Stimulated activated CD8-positive, alpha-beta memory T cell treated with anti-CD3 and anti-CD28 coated beads, Interleukin-4, amount 100 ng/mL, for 4 hours (primary cell): ENCODE measurements around the gene SLC49A3.
"Not testable (repeated sequence)": the region's sequence is repeated elsewhere in the genome, so short reads cannot be mapped to it uniquely, and the experiment has no call there.

Source experiments
- DNase-seq, 2 donors: peaks; one replicate each; pipeline ENCODE4 v3.0.0-alpha.2; 2020; ENCODE audit warnings: low read depth in 2 of 2, low spot score in 1 of 2

Gene SLC49A3

GRCh38 chr4:703336-704197 is 14.6 kb upstream of the SLC49A3 start:
- DNase-seq, result no peak

- DNase-seq, result no peak
Measured at GRCh38 chr4:702618-703048, 13.7 kb upstream of the SLC49A3 start.

DNA sequence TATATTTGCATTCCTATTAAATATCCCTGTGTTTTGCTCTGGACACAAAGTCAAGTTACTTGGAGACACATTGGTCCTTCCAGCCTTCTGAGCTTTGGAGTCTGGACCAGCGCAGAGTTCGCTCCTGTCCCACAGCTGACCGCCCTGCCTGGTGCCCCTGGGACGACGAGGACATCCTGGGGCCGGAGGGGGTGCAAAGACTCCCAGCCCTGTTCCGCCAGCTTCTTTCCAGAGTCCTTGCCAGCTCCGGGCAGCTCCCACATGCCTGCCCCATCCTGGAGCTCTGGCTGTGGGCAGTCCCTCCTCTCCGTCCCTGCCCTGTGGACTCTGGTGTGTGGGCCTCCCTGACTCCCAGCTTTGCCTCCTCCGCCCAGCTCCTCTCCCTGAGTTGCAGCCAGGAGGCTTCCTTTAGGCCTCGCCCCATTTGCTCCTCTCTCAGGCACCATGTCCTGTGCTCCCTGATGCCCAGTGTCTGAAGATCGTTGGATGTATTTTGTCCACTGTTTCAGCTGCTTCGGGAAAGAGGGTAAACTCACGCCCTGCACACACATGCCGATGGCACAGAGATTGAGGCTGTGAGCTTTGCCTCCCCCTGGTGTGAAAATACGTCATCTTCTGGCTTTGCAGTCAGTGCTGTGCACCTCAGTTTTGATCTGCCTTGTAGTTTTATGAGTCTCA is 11.8 kb upstream of the SLC49A3 start:
- DNase-seq, result no peak

DNA sequence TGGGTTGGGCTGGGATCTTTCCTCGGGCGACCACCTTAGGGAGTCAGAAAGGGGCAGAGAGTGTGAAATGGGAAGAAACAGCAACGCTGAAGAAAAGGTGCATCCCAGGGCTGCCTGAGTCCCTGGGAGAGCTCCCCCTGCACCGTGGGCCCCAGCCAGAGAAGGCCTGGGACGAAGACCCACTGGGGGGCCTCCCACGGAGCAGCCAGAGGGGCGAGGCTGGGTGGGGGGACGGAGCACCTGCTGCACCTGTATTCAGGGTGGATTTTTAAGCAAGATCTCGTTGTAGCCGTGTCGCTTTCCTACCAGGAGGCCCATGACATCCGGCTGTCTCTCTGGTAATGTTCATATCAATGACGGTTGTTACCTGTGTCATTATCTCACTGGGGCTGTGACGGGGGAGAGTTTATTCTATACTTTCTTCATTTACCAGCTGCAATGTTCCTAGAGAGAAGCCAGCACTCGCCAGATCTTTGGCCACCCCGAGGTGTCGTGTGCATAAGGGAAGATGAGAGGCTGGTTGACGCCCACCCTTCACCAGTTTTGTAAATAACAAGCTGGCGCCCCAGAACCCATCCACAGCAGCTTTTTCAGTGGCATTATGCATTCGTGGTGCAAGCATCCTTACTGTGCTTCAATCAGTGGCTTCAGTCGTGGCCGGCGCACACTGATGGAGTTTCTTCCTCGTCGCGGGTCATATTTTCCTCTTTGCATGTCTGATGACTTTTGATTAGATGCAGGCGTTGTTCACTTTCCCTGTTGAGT is 11.0 kb upstream of the SLC49A3 start:
- DNase-seq, result no peak

DNA sequence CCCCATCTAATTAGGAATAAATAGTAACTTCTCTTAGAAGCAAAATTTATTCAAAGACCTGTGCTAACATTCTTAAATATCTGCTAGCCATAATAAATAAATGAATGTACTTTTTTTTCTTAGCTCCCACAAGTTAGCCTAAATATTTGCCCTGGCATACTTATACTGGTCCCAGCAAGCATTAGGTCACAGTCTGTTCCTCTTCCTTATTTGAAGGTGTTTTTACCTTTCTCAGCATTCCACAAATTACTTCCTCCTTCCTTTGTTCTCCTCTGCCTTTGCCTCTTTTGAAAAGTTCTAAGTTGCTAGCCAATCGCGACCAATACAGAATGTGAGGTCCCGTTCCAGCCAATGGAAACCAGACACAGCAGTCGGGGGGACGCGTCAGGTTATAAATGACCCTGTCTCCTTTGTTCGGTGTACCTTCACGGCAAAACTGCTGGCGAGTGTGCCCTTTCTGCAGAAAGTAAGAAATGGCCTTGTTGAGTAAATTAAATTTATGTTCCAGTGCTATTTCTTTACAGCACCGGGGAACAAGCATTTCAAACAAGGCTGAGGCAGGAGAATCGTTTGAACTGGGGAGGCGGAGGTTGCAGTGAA is 5.5 kb upstream of the SLC49A3 start:
- not testable (repeated sequence) for DNase-seq

GRCh38 chr4:692771-693554 is 4.0 kb upstream of the SLC49A3 start:
- DNase-seq, result no peak

DNA sequence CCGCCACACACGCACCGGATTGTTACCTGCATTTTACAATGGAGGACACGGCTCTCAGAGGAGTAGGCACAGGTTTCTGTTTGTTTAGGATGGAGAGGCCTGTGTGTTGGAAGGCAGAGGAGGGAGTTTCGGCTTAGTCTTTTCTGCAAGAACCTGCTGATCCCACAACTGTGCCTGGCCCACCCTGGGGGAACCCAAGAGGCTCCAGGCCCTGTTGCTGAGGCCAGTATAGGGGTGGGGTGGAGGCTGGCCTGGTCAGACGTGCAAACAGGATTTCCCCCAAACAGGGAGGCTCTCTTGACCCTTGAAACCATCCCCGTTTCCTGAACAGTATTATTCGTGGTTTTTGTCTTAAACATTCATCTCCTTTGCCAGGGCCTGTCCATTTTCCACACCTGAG is 772 bp upstream of the SLC49A3 start:
- DNase-seq, result no peak

DNA sequence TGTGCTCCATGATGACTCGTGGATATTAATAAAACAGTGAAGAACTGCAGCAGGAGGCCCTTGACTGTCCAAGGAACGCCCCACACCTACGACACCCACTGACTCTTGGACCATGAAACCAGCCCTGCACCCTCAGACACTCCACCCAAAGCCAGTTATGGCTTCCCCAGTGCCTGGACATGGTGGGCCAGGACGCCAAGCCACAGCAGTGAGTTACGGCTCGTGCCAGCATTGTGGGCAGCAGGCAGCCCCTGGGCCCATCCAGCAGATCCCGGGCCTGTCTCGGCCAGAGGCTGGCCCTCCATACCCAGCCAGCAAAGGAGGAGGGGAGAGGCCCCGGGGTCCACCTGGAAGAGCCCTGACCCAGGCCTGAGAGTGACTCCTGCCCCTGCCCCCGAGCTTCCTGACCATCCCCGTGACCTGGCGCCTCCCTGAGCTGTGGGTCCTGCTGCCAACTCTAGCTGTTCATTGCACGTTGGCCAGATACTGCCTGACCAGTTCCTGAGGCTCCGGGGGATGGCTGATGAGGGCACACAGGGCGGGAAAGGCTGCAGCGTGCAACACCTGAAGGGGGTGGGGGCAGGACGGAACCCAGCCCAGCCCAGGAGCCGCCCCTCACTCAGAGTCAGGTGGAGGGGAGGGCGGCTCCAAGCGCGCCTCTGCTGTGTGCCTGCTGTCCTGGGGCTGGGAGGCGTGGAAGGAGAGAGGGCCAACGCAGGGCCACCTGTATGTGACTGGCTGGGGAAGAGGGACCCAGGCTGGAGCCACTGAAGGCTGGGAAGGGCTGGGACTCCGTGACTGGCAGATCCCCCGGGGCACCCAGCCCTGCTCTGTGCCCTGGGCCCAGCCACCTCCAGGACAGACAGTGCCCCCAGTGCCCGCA is 739 bp downstream of the SLC49A3 start:
- no peak for DNase-seq

DNA sequence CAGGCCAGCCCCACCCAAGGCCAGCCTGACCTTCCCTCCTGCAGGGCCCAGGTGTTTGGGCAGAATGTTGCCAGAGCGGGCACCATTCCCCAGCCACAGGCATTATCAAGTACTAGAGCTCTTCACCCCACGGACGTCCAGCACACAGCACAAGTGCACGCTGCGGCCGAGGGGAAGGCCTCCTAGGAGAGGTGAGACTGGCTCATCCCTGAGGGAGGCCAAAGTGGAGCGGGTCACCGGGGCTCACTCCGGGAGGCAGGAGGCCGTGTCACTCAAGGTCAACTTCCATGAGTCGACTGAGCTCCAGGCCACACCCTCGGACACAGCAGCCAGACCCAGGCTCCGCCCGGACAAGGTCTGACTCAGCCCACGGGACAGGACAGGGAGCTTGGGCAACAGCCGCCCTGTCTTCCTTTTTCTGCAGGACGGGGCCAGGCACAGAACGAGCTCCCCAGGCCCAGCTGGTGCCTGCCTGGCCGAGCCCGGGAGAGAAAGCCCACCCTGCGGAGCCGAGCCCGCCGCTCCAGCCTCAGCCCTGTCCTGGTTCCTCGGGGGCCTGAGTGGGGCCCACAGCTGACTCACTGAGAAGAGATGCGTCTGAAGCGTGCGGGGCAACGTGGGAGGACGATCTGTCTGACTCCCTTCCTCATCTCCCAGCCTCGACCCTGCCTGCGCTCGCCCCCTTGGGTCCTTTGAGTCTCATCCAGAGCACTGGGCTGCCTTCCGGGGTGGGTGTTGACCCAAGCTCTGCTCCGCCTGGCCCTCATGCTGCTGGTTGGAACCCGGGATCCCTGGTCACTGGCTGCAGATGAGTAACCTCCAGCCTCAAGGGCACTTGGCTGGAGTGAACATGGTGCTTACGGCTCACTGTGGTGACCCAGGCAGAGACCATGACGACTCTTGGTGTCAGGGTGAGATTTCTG is 1.6 kb downstream of the SLC49A3 start:
- no peak for DNase-seq

DNA sequence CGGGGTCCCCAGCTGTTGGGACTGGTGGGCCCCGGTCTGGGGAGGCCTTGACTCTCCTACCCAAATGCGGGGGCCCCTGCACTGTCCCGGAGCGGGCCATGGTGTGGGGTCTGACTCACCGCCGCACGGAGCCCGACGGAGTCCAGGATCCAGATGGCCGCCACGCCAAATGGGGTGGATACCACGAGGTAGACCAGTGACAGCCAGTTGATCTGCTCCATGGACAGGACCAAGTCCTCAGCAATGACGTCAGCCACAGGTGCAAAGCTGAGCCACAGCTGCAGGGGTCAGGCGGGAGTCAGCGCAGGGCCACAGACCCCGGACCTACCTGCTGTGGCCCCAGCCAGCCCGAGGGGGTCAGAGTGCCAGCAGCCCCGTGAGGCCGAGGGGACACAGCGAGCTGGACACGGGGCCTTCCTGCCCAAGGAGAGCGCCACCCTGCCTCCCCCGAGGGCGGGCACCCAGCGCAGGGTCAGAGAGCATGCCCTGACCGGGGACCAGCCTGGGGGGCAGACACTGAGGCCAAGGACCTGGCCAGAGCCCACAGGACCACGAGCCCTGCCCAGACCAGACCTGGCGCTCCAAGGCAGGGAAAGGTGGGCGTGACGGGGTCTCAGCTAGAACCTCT is 2.4 kb downstream of the SLC49A3 start:
- DNase-seq, result no peak

GRCh38 chr4:685679-686412 is 3.1 kb downstream of the SLC49A3 start:
- DNase-seq, result no peak

DNA sequence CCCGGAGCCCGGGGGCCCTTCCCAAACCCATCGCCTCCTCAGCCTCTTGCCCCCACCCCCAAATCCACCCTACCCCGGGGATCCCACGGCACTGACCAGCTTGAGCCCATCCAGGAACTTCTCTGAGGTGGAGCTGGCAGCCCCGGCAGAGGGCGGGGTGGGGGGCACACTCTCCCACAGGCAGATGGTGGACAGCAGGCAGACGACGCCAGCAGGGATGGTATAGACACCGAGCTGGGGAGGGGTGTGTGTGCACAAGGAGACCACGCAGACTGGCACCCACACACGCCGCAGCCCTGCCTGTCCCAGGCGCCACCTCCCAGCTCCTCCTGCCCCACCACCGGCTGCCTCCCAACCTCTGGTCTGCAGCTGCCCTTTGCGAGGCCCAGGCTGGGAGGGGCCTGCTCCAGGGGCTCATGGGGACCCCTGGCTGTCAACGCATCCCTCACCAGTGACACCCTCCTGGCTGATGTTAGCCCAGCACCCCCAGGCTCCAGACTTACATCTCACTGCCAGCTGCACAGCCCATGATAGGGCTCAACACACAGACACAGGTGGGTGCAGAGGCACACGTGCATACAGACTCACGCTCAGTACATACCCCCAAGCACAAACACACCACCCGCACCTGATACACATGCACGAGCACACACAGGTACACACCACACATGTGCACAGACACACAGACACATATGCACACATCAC is 4.2 kb downstream of the SLC49A3 start:
- DNase-seq, result no peak

DNA sequence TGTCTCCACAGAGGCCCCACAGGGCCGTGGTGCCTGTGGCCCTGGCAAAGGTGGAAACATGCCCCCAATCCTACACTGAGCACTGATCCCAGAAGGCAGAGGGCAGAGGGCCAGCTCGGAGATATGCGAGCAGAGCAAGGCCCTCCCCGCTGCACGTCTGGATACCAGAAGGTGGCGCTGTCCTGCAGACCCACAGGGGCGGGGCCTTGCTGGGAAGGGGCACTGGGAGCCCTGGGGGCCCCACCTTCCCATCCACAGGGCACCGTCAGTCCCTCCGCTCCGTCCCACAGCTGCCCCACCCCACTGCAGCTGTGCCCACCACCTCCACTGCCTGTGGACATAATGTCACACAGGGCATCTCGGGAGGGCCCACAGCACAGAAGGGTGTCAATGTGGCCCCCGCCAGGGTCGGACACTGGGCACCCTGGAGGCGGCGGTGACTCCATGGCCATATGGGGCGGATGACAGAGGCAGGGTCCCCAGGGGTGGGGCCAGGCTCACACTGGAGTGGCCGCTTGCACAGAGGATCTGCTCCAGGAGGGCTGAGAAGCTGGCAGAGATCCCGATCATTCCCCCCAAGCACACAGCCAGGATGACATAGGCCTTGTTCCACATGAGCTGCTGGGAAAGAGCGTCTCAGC is 4.8 kb downstream of the SLC49A3 start:
- no peak for DNase-seq

DNA sequence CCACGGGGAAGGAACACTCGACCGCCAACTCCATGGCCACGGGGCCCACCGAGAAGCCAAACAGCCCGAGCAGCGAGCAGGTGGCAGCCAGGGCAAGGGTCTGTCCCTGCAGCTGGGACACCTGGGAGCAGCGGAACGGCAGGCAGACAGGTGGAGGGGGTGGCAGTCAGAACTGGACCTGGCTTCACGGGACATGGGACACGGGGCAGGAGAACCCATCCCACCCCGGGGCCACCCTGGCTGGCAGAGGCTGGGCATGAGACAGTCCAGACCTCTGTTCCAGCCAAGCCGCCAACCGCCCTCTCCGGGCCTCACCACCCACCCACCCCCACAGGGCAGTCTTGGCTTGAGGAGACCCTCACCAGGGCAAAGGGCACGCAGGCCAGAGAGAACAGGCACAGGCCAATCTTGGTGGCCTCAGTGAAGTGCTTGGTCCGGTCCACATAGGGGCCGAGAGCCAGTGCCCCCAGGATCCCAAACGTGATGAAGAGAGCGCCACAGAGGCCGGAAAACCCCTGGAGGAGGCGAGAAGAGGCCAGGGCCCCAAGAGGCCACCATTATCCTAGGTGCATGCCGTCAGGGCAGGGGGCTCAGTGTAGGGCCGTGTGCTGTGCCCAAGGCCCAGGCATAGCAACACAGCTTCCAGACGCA is 5.6 kb downstream of the SLC49A3 start:
- no peak for DNase-seq

- no peak for DNase-seq
Measured at GRCh38 chr4:682490-683172, 6.3 kb downstream of the SLC49A3 start.
